Ammon's horn (tissue), 1 donor: ENCODE measurements around the gene ARMH3.

Experiments used
- DNase-seq: peaks from one replicate; pipeline ENCODE4 v3.0.0-alpha.2; 2016; ENCODE audit warnings: low spot score

Gene ARMH3

GRCh38 chr10:101894266-101894665 is 161.7 kb downstream of the ARMH3 start:
- DNase-seq, result no peak

DNA sequence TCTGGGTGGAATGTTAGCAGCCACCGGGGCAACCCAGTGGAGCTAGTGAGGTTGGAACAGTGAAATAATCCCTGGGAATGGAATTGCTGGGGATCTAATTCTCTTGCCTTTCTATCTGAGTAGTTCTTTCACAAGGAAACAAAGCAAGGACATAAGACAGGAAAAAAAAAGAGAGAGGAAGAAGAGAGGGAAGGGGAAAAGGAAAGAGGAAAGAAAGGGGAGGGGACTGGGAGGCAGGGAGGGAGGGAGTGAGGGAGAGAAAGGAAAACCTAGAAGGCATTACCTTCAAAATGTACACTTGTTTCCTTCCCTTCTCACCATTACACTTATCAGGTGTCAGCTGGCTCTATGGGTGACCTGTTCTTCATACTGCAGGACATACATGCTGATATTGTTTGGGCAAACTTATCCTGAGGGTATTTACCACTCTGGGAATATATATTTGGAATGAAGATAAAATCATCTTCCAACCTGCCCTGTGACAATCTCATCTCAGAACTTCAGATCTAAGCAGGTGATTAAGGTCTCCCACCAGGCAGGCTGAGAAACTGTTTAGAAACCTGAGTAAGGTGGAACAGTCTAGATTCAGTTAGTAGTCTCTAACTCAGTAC is 162.4 kb downstream of the ARMH3 start:
- no peak for DNase-seq

GRCh38 chr10:101892782-101893391 is 163.1 kb downstream of the ARMH3 start:
- DNase-seq, result no peak

GRCh38 chr10:101889256-101890210 is 166.4 kb downstream of the ARMH3 start:
- peak; percentile 78 for DNase-seq

DNA sequence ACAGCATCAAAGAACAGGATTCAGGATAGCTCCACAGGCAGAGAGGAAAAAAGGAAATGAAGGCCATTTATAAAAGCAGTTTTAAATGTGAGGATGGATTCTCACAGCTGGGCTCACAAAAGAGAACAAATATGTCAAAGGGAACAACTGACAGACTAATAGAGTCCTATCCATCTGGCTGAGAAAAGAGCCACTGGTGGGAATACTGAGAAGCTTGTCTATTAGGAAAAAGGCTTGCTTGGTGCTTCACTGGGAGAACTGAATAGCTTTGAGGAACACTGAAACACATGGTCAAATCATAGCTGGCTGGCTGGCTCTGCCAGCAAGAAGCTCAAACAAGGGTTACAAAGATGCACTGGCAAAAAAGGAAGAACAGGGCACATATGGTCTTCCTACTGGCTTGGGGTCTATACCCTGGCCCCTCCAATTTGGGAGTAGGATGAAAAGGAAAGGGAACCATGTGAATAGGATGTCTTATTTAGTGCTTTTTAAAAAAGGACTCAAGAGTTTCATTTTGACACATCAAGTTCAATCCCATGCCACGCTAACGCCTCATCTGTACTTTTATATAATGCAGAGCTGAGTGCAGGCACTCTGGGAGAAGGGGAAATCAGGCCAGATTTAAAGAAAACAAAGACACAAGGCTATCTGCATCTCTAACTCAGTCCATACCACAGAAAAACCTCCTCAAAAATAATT is 167.6 kb downstream of the ARMH3 start:
- peak; percentile 56 for DNase-seq

GRCh38 chr10:101887775-101888174 is 168.2 kb downstream of the ARMH3 start:
- no peak for DNase-seq

DNA sequence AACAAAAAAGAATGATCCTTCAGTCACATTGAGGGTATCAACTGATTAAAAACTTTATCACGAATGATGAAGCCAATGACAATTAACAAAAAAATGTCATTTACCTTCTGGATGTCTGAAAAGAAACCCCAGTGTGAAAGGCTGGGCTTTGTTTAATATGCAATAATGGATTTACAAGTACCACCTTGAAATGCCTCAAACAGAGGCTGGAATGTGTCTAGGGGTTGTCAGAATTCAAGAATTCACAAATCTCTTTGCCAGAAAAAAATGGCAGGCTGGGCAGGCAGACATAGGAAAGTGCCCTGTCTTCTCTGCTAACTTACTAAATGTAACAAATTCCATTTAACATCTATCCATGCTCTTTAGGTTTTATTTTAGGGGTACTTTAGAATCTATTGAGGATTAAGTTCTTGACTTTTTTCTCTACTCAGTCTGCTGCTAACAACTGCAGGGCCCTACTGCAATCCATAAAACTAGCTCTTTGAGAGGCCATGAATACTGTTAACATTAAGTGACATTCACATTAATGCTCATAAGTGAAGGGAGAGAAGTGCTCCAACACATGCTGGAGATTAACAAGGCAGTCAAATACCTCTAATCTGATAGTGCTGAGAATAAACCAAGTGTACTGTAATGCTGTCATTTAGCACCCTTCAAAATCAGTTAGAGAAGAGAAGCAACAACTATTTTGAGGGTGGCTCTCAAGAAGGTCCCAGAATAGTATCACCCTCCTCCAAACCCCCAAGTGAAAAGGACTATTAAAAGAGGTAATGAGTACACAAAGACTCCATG is 169.3 kb downstream of the ARMH3 start:
- no peak for DNase-seq

- DNase-seq, result no peak
Observed at GRCh38 chr10:101881036-101881774, 174.8 kb downstream of the ARMH3 start.

DNA sequence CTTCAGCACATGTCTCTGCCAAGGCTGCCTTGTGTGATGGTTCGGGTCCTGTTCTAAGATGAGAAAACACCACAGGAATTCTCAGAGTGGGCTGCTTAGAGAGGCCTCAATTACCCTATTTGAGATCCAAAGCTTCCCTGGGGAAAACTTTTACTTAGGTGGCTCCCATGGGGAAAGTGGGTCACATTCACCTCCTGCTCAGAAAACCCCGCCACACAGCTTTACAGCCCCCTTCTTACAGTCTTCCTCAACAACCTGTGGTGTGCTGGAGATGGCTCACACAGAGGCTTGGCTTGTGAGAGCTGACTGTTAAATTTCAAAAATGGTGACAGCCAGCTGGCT is 175.8 kb downstream of the ARMH3 start:
- DNase-seq, result no peak

DNA sequence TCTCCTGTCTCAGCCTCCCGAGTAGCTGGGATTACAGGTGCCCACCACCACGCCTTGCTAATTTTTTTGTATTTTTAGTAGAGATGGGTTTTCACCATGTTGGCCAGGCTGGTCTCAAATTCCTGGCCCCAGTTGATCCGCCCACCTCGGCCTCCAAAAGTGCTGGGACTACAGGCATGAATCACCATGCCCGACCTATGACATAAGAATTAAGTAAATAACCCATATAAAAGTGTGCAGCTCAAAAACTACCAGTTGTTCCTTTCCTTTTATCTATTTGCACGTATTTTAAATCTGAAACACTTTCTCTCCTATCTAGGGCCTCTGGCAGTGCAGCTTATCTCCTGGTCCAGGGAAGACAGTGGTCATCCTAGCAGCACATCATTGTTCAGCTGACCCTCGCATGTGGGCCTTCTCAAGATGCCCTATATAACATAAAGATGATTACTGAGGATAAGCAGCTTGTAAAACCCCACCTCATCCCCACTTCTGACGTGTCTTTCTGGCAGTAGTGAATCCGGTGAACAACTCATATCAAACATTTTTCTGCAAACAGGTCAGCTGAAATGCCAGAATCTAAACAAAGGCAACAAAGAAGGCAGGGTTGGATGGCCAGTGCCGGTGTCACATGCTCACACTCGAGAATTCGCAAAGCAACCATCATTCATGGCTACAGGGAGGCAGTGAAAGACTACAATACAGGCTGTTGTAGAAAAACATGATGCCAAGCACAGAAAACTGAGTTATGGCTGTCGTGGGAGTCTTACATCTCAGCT is 176.3 kb downstream of the ARMH3 start:
- peak; percentile 70 for DNase-seq

GRCh38 chr10:101878869-101879268 is 177.1 kb downstream of the ARMH3 start:
- DNase-seq, result no peak

GRCh38 chr10:101875068-101875688 is 180.8 kb downstream of the ARMH3 start:
- no peak for DNase-seq

GRCh38 chr10:101874252-101874651 is 181.7 kb downstream of the ARMH3 start:
- no peak for DNase-seq

- DNase-seq, result no peak
Observed at GRCh38 chr10:101867931-101868330, 188.0 kb downstream of the ARMH3 start.

- DNase-seq, result no peak
Observed at GRCh38 chr10:101859530-101859929, 196.4 kb downstream of the ARMH3 start.

- no peak for DNase-seq
Observed at GRCh38 chr10:101858723-101859500, 197.1 kb downstream of the ARMH3 start.

DNA sequence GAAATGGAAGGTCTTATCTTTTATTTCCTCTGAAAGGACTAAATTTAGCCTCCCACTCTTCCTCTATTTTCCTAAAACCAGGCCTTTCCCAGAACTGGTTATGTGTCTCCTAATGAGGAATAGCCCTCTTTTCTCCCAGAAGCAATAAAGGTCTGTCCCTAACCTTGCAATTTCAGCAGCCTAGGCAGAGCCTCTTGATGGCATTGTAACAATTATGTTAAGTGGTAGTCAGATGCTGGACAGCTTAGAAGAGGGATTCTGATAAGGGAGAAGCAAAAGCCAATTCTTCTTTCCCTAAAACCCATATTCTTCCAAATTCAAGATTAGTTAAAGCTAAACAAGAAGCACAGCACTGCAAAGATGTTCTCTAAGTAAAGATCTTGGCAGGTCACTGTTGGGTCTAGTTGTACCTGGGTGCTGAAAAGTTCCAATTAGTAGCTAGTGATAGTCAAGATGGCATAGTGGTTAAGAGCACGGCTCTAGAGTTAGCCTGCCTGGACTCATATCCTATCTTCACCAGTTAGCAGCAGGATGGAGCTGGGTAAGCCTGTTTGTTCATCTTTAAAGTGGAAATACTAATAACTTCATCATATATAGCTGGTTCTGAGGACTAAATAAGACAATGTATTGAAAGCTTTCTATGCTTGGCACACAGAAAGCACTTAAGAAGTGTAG is 198.0 kb downstream of the ARMH3 start:
- no peak for DNase-seq

- no peak for DNase-seq
Observed at GRCh38 chr10:101856626-101857025, 199.3 kb downstream of the ARMH3 start.
